T-cell (primary cell): ENCODE data around the gene ZNF415. TPM values are rescaled to one million over a fixed set of nuclear protein-coding genes. Genes with fewer than 3 reads are reported as not detected.
"Not testable (repeated sequence)": the region's sequence is repeated elsewhere in the genome, so short reads cannot be mapped to it uniquely, and the experiment has no call there.

Source experiments
- ATAC-seq, 4 experiments: fragments of 200-7000 bp in 3 of 4; fragments of 150-1000 bp in 1 of 4; cut with Tn5 transposase; replicated peaks in 1 of 4; 1 replicate in 3 of 4; 2 replicates in 1 of 4; pipeline ENCODE4 v1.10.0; 2021; ENCODE audit warnings: moderate library complexity in 3 of 4, mild to moderate bottlenecking in 2 of 4, moderate number of reproducible peaks in 1 of 4
- CTCF ChIA-PET, 2 donors: fragments of 300-600 bp; sonication (Branson Sonifier 250); formaldehyde crosslinking; loops; one replicate each; lab custom pipeline; 2022; ENCODE audit warnings: antibody characterized with exemption in 2 of 2; lab: Charles Lee
- POLR2A ChIA-PET, 2 donors: fragments of 300-600 bp; sonication (Branson Sonifier 250); formaldehyde crosslinking; loops; one replicate each; lab custom pipeline; 2022; ENCODE audit warnings: antibody characterized with exemption in 2 of 2; lab: Charles Lee
- DNase-seq, 35 experiments: peaks; one replicate each; pipeline versions ENCODE4 v3.0.0 to v3.0.0-alpha.2; 2013 to 2023
- H3K27ac ChIP-seq: one replicate; pipeline ENCODE4 v1.5.1; 2013; ENCODE audit warnings: low read length
- H3K27me3 ChIP-seq, 2 experiments: replicated peaks in 1 of 2; 1 replicate in 1 of 2; 2 replicates in 1 of 2; pipeline versions ENCODE4 v1.6.1 to v1.7.0; 2013; ENCODE audit warnings: low read length in 1 of 2, mixed read lengths in 1 of 2; ENCODE audit not compliant: control insufficient read depth in 2 of 2, insufficient read depth in 2 of 2; ENCODE audit errors: extremely low read depth in 1 of 2
- H3K36me3 ChIP-seq, 2 donors: 1 replicate in 1 of 2; 2 replicates in 1 of 2; pipeline versions ENCODE4 v1.6.1 to v1.7.0; 2013; ENCODE audit warnings: low read length in 1 of 2; ENCODE audit not compliant: control insufficient read depth in 2 of 2, insufficient read depth in 1 of 2; ENCODE audit errors: extremely low read depth in 1 of 2
- H3K4me1 ChIP-seq, 2 experiments: 1 replicate in 1 of 2; 2 replicates in 1 of 2; pipeline versions ENCODE4 v1.6.1 to v1.7.0; 2013; ENCODE audit warnings: low read length in 2 of 2, mixed read lengths in 1 of 2; ENCODE audit not compliant: insufficient read depth in 2 of 2, control insufficient read depth in 1 of 2; ENCODE audit errors: extremely low read depth in 1 of 2
- H3K4me3 ChIP-seq, 2 donors: 1 replicate in 1 of 2; 2 replicates in 1 of 2; pipeline versions ENCODE4 v1.5.1 to v1.7.0; 2013; ENCODE audit warnings: mild to moderate bottlenecking in 2 of 2, low read length in 1 of 2, moderate library complexity in 1 of 2; ENCODE audit not compliant: control insufficient read depth in 1 of 2; ENCODE audit errors: extremely low read depth in 1 of 2
- H3K9me3 ChIP-seq: 2 replicates; pipeline ENCODE4 v1.7.0; 2013
- H3K27ac Mint-ChIP-seq, 2 donors: one replicate each; pipeline ENCODE4 v1.8.0; 2020 to 2021; ENCODE audit warnings: mild to moderate bottlenecking in 2 of 2, mixed read lengths in 2 of 2
- H3K27me3 Mint-ChIP-seq, 2 donors: one replicate each; pipeline ENCODE4 v1.8.0; 2021 to 2022; ENCODE audit warnings: mixed read lengths in 2 of 2
- H3K36me3 Mint-ChIP-seq: one replicate; pipeline ENCODE4 v1.8.0; 2021; ENCODE audit warnings: mixed read lengths
- H3K4me1 Mint-ChIP-seq, 3 donors: one replicate each; pipeline ENCODE4 v1.8.0; 2020 to 2022; ENCODE audit warnings: mixed read lengths in 3 of 3, mild to moderate bottlenecking in 1 of 3
- H3K4me3 Mint-ChIP-seq, 3 donors: one replicate each; pipeline ENCODE4 v1.8.0; 2020 to 2022; ENCODE audit warnings: mild to moderate bottlenecking in 3 of 3, mixed read lengths in 3 of 3, moderate library complexity in 3 of 3
- H3K9me3 Mint-ChIP-seq, 3 donors: one replicate each; pipeline ENCODE4 v1.8.0; 2020 to 2022; ENCODE audit warnings: mixed read lengths in 3 of 3
- WGBS: methylation state at CpG from one replicate; pipeline ENCODE4 v1.1.5; 2013; ENCODE audit warnings: missing lambda C conversion rate; ENCODE audit not compliant: insufficient coverage; 5-methylcytosine and 5-hydroxymethylcytosine counted together
- total RNA-seq, 35 experiments: library from RNA in 6 of 35; stranded (reverse) in 6 of 35; fragments of 120-200 nt in 1 of 35; gene quantifications; one replicate each; pipeline versions ENCODE4 v1.2.1 to v1.2.4 and lab custom pipeline; 2013 to 2026

The ZNF415 gene
- total RNA-seq, 5 donors from 2014 or later (not counting 1 experiment from before 2014, with no cell fraction given): 0.20 to 1.8 (median 1.4) TPM

- peaks cover 35% of the 10 kb centered on the region for H3K36me3 Mint-ChIP-seq
- WGBS: no CpG with 5 or more reads among the region's 3 CpGs
Measured at GRCh38 chr19:53136432-53136831, 3.7 kb upstream of the ZNF415 start.

GRCh38 chr19:53131727-53132126 is 983 bp downstream of the ZNF415 start:
- H3K27ac Mint-ChIP-seq: no peak overlapping the region
- Histone ChIP-seq H3K9me3 (peaks cover 3% of the 10 kb centered on the region), H3K27me3 (peaks cover 0 to 15% of the 10 kb centered on the region in 2 experiments), H3K4me3 (peak overlapping the region in 1 of 2 donors; percentile 67), H3K36me3 (no peaks in the 10 kb centered on the region), H3K4me1 (peaks cover 0 to 10% of the 10 kb centered on the region in 2 experiments), H3K27ac (no peak overlapping the region)
- no peak for ATAC-seq
- 66% methylated on average over 6 of the region's 6 CpGs for WGBS
- CTCF ChIA-PET: no interaction called here
- DNase-seq: no peak
- H3K4me1 Mint-ChIP-seq: peaks cover 10 to 12% (median 12%) of the 10 kb centered on the region in 3 donors
- H3K4me3 Mint-ChIP-seq: peak overlapping the region in 2 of 3 donors; percentile 69 to 76
- peaks cover 25% of the 10 kb centered on the region for H3K36me3 Mint-ChIP-seq
- peaks cover 9 to 17% of the 10 kb centered on the region in 2 donors for H3K27me3 Mint-ChIP-seq
- H3K9me3 Mint-ChIP-seq: peaks cover 16 to 41% (median 26%) of the 10 kb centered on the region in 3 donors
- POLR2A ChIA-PET: no interaction called here

More at GRCh38 chr19:53136432-53136831, 3.7 kb upstream of the ZNF415 start:
- H3K9me3 Mint-ChIP-seq: peaks cover 15 to 49% (median 40%) of the 10 kb centered on the region in 3 donors
- Histone ChIP-seq H3K9me3 (peaks cover 25% of the 10 kb centered on the region), H3K27me3 (peaks cover 0 to 14% of the 10 kb centered on the region in 2 experiments), H3K36me3 (no peaks in the 10 kb centered on the region), H3K4me3 (no peak overlapping the region), H3K27ac (no peak overlapping the region), H3K4me1 (peaks cover 0 to 10% of the 10 kb centered on the region in 2 experiments)
- H3K4me3 Mint-ChIP-seq: no peak overlapping the region
- POLR2A ChIA-PET: no interaction called here
- CTCF ChIA-PET: no interaction called here
- peaks cover 7% of the 10 kb centered on the region in 2 donors for H3K27me3 Mint-ChIP-seq
- H3K4me1 Mint-ChIP-seq: peaks cover 7 to 9% (median 9%) of the 10 kb centered on the region in 3 donors
- DNase-seq (no peak), ATAC-seq (no peak)
- H3K27ac Mint-ChIP-seq: no peak overlapping the region

GRCh38 chr19:53131085-53131590 is 1.6 kb downstream of the ZNF415 start:
- no peak for ATAC-seq
- CTCF ChIA-PET: no interaction called here
- peaks cover 10 to 12% (median 12%) of the 10 kb centered on the region in 3 donors for H3K4me1 Mint-ChIP-seq
- H3K27me3 Mint-ChIP-seq: peaks cover 9 to 17% of the 10 kb centered on the region in 2 donors
- peaks cover 22% of the 10 kb centered on the region for H3K36me3 Mint-ChIP-seq
- no peak for DNase-seq
- no peak overlapping the region for H3K4me3 ChIP-seq
- peaks cover 1% of the 10 kb centered on the region for H3K9me3 ChIP-seq
- no peak overlapping the region for H3K27ac ChIP-seq
- H3K27ac Mint-ChIP-seq: no peak overlapping the region
- no peaks in the 10 kb centered on the region for H3K36me3 ChIP-seq
- H3K4me3 Mint-ChIP-seq: peak overlapping the region in 1 of 3 donors; percentile 69
- 100% methylated on average over 3 of the region's 4 CpGs for WGBS
- POLR2A ChIA-PET: no interaction called here
- H3K27me3 ChIP-seq: peaks cover 0 to 15% of the 10 kb centered on the region in 2 experiments
- peaks cover 0 to 10% of the 10 kb centered on the region in 2 experiments for H3K4me1 ChIP-seq
- peaks cover 16 to 38% (median 21%) of the 10 kb centered on the region in 3 donors for H3K9me3 Mint-ChIP-seq

GRCh38 chr19:53130506-53130905 is 2.2 kb downstream of the ZNF415 start:
- H3K27ac ChIP-seq: no peak overlapping the region
- H3K36me3 Mint-ChIP-seq: peaks cover 22% of the 10 kb centered on the region
- DNase-seq (no peak), ATAC-seq (no peak)
- peaks cover 16 to 31% (median 17%) of the 10 kb centered on the region in 3 donors for H3K9me3 Mint-ChIP-seq
- H3K4me3 ChIP-seq: no peak overlapping the region
- H3K36me3 ChIP-seq: no peaks in the 10 kb centered on the region
- no peak overlapping the region for H3K27ac Mint-ChIP-seq
- no peaks in the 10 kb centered on the region for H3K9me3 ChIP-seq
- H3K4me3 Mint-ChIP-seq: no peak overlapping the region
- POLR2A ChIA-PET: no interaction called here
- H3K27me3 Mint-ChIP-seq: peaks cover 9 to 17% of the 10 kb centered on the region in 2 donors
- CTCF ChIA-PET: no interaction called here
- H3K27me3 ChIP-seq: peaks cover 0 to 15% of the 10 kb centered on the region in 2 experiments
- 93% methylated on average over 5 of the region's 7 CpGs for WGBS
- H3K4me1 Mint-ChIP-seq: peaks cover 10 to 12% (median 12%) of the 10 kb centered on the region in 3 donors
- peaks cover 0 to 10% of the 10 kb centered on the region in 2 experiments for H3K4me1 ChIP-seq

- H3K27me3 ChIP-seq, H3K4me1 Mint-ChIP-seq, POLR2A ChIA-PET, DNase-seq, H3K36me3 ChIP-seq, ATAC-seq, H3K27ac Mint-ChIP-seq, H3K27ac ChIP-seq, CTCF ChIA-PET, H3K4me3 Mint-ChIP-seq, H3K4me3 ChIP-seq, H3K9me3 ChIP-seq, H3K4me1 ChIP-seq: not testable (repeated sequence)
- H3K36me3 Mint-ChIP-seq: peaks cover 22% of the 10 kb centered on the region
- peaks cover 7 to 15% of the 10 kb centered on the region in 2 donors for H3K27me3 Mint-ChIP-seq
- WGBS: 73% methylated on average over 7 of the region's 15 CpGs
- H3K9me3 Mint-ChIP-seq: peaks cover 16 to 35% (median 19%) of the 10 kb centered on the region in 3 donors
Measured at GRCh38 chr19:53126733-53127526, 5.8 kb downstream of the ZNF415 start.

GRCh38 chr19:53123400-53123799 is 9.3 kb downstream of the ZNF415 start:
- Histone ChIP-seq H3K27ac (no peak overlapping the region), H3K27me3 (no peaks in the 10 kb centered on the region), H3K4me3 (no peak overlapping the region), H3K9me3 (no peaks in the 10 kb centered on the region), H3K4me1 (no peaks in the 10 kb centered on the region), H3K36me3 (peaks cover 0 to 3% of the 10 kb centered on the region in 2 donors)
- H3K4me3 Mint-ChIP-seq: no peak overlapping the region
- ChIA-PET POLR2A (no interaction called here), CTCF (no interaction called here)
- 92% methylated on average over 4 of the region's 7 CpGs for WGBS
- peaks cover 17 to 37% (median 31%) of the 10 kb centered on the region in 3 donors for H3K9me3 Mint-ChIP-seq
- H3K36me3 Mint-ChIP-seq: peaks cover 15% of the 10 kb centered on the region
- ATAC-seq (no peak), DNase-seq (no peak)
- no peaks in the 10 kb centered on the region for H3K27me3 Mint-ChIP-seq
- no peak overlapping the region for H3K27ac Mint-ChIP-seq
- no peaks in the 10 kb centered on the region for H3K4me1 Mint-ChIP-seq
